HepG2 (cell line): Measurements from ENCODE around the gene C16orf82. TPM values are rescaled to one million over a fixed set of nuclear protein-coding genes. Genes with fewer than 3 reads are reported as not detected.

Source experiments
- DR1 ChIP-seq: sonication (generic); formaldehyde crosslinking; IDR thresholded peaks from 2 replicates; pipeline ENCODE4 v1.8.0; 2021; ENCODE audit warnings: mild to moderate bottlenecking, missing genetic modification reagents, inconsistent platforms
- ELF4 ChIP-seq: sonication (generic); formaldehyde crosslinking; IDR thresholded peaks from 2 replicates; pipeline ENCODE4 v1.5.0; 2020; ENCODE audit warnings: missing genetic modification reagents, mild to moderate bottlenecking, moderate library complexity, borderline replicate concordance
- KLF13 ChIP-seq: sonication (generic); formaldehyde crosslinking; IDR thresholded peaks from 2 replicates; pipeline ENCODE4 v1.4.0; 2020; ENCODE audit warnings: mild to moderate bottlenecking, missing genetic modification reagents
- NFAT5 ChIP-seq: sonication (generic); formaldehyde crosslinking; IDR thresholded peaks from 2 replicates; pipeline ENCODE4 v1.4.0; 2020; ENCODE audit warnings: missing genetic modification reagents
- SETDB1 ChIP-seq: sonication (generic); formaldehyde crosslinking; IDR thresholded peaks from 2 replicates; pipeline ENCODE4 v1.5.1; 2020; ENCODE audit warnings: missing genetic modification reagents, mild to moderate bottlenecking, borderline replicate concordance
- SMC3 ChIP-seq: IDR thresholded peaks from 2 replicates; pipeline ENCODE4 v1.6.1; 2011; ENCODE audit warnings: low read length, improper control_type of control experiment
- SP2 ChIP-seq: sonication (generic); formaldehyde crosslinking; IDR thresholded peaks from 2 replicates; pipeline ENCODE4 v1.5.1; 2020; ENCODE audit warnings: mild to moderate bottlenecking, missing genetic modification reagents
- TEAD3 ChIP-seq: optimal IDR thresholded peaks from 2 replicates; pipeline ENCODE3; 2016; ENCODE audit warnings: borderline replicate concordance
- TFE3 ChIP-seq: IDR thresholded peaks from 2 replicates; pipeline ENCODE4 v1.6.1; 2016
- ZBTB26 ChIP-seq: IDR thresholded peaks from 2 replicates; pipeline ENCODE4 v1.6.1; 2016; ENCODE audit warnings: missing compliant biosample characterization, missing genetic modification reagents, borderline replicate concordance
- ZFP37 ChIP-seq: sonication (generic); formaldehyde crosslinking; IDR thresholded peaks from 2 replicates; pipeline ENCODE4 v1.4.0; 2020; ENCODE audit warnings: missing genetic modification reagents, borderline replicate concordance
- ZFP62 ChIP-seq: sonication (generic); formaldehyde crosslinking; IDR thresholded peaks from 2 replicates; pipeline ENCODE4 v1.4.0; 2020; ENCODE audit warnings: missing genetic modification reagents
- ZMAT3 ChIP-seq: sonication (generic); formaldehyde crosslinking; conservative IDR thresholded peaks from 2 replicates; pipeline ENCODE4 v1.7.0; 2021; ENCODE audit warnings: missing genetic modification reagents
- ZNF17 ChIP-seq: sonication (generic); formaldehyde crosslinking; IDR thresholded peaks from 2 replicates; pipeline ENCODE4 v1.5.0; 2020; ENCODE audit warnings: mild to moderate bottlenecking, missing genetic modification reagents
- ZNF235 ChIP-seq: sonication (generic); formaldehyde crosslinking; IDR thresholded peaks from 2 replicates; pipeline ENCODE4 v1.8.1; 2023; ENCODE audit warnings: mild to moderate bottlenecking, missing genetic modification reagents, borderline replicate concordance
- ZNF646 ChIP-seq: sonication (generic); formaldehyde crosslinking; IDR thresholded peaks from 2 replicates; pipeline ENCODE4 v1.9.0; 2021; ENCODE audit warnings: mild to moderate bottlenecking, missing genetic modification reagents
- ZSCAN21 ChIP-seq: sonication (generic); formaldehyde crosslinking; IDR thresholded peaks from 2 replicates; pipeline ENCODE4 v1.8.0; 2022; ENCODE audit warnings: mild to moderate bottlenecking, missing genetic modification reagents, moderate library complexity, borderline replicate concordance
- polyA plus RNA-seq, 8 experiments: library from polyadenylated mRNA; depleted of rRNA in 3 of 8; stranded (reverse) in 7 of 8; unstranded in 1 of 8; fragments of >200 nt; fragmentation: Illumina TruSeq in 4 of 8; extraction: Trizol in 4 of 8; gene quantifications; 2 replicates each; pipeline versions ENCODE4 v1.2.1 to v1.2.3, GENCODE V29; 2011 to 2016; ENCODE audit warnings: low read depth in 4 of 8, missing spikeins in 1 of 8, mixed read lengths in 1 of 8; ENCODE audit not compliant: insufficient read depth in 1 of 8
- total RNA-seq, 5 experiments: library from RNA; depleted of rRNA; stranded (reverse); fragments of >200 nt; fragmentation: Illumina TruSeq; extraction: Trizol; gene quantifications; 2 replicates each; pipeline ENCODE4 v1.2.3, GENCODE V29; 2016; ENCODE audit warnings: low read depth in 1 of 5

C16orf82 gene
- total and polyA plus RNA-seq, 2 of the 13 experiments (the other 11 are each of a cell fraction or from before 2014, with no cell fraction given), result not detected

GRCh38 chr16:27080895-27081294 lies 14.2 kb downstream of the C16orf82 start (continued):
- TF ChIP-seq ZNF235 (CRISPR knock-in tag) (no peak), ZMAT3 (no peak), SETDB1 (CRISPR knock-in tag) (no peak), TEAD3 (CRISPR knock-in tag) (peak; percentile 24), SMC3 (peak; percentile 27; the same call in 1 of the 2 replicates), ZNF17 (CRISPR knock-in tag) (no peak), ZSCAN21 (no peak), KLF13 (no peak), ZNF646 (CRISPR knock-in tag) (no peak), DR1 (no peak), ZFP37 (CRISPR knock-in tag) (no peak), NFAT5 (no peak), ZBTB26 (CRISPR knock-in tag) (no peak), TFE3 (CRISPR knock-in tag) (no peak), ZFP62 (no peak), ELF4 (CRISPR knock-in tag) (no peak), SP2 (CRISPR knock-in tag) (no peak)
